SU-DHL-6 (cell line): ENCODE measurements around the gene ATP6V0D1.
A peak's percentile ranks its signal among the peaks of the same experiment; 100 is the strongest.

Experiments
- H2AFZ ChIP-seq: fragments of 200-600 bp; sonication (generic); 2 replicates; pipeline ENCODE4 v1.6.1; 2014; ENCODE audit warnings: low read depth, mild to moderate bottlenecking, moderate library complexity, mixed read lengths, antibody characterized with exemption, low read length; ENCODE audit not compliant: severe bottlenecking
- H3F3A ChIP-seq: fragments of 200-600 bp; shearing (Covaris generic); 2 replicates; pipeline ENCODE4 v1.6.0; 2016; ENCODE audit warnings: antibody characterized with exemption, mild to moderate bottlenecking; ENCODE audit not compliant: insufficient read depth
- H3K27ac ChIP-seq: fragments of 200-600 bp; sonication (generic); 2 replicates; pipeline ENCODE4 v1.5.1; 2016; ENCODE audit warnings: low read depth, mild to moderate bottlenecking, low read length, moderate library complexity, mixed read lengths
- H3K27me3 ChIP-seq: fragments of 200-600 bp; sonication (generic), shearing (Covaris generic); 2 replicates; pipeline ENCODE4 v1.6.0; 2014; ENCODE audit warnings: mild to moderate bottlenecking, low read length
- H3K36me3 ChIP-seq: fragments of 200-600 bp; sonication (generic); 2 replicates; pipeline ENCODE4 v1.6.1; 2014; ENCODE audit warnings: mild to moderate bottlenecking, low read length, mixed read lengths
- H3K4me2 ChIP-seq: fragments of 300-600, 200-600 bp; shearing (Covaris generic), sonication (generic); 2 replicates; pipeline ENCODE4 v1.6.0; 2014; ENCODE audit warnings: low read length, low read depth, mild to moderate bottlenecking; ENCODE audit not compliant: poor library complexity, severe bottlenecking
- H3K4me3 ChIP-seq: fragments of 200-600 bp; sonication (generic); 2 replicates; pipeline ENCODE4 v1.5.1; 2014; ENCODE audit warnings: antibody characterized with exemption, low read length, mild to moderate bottlenecking, mixed read lengths; ENCODE audit not compliant: insufficient read depth, poor library complexity, severe bottlenecking
- H3K79me2 ChIP-seq: fragments of 200-600 bp; sonication (generic); 2 replicates; pipeline ENCODE4 v1.6.1; 2014; ENCODE audit warnings: mild to moderate bottlenecking, low read length, moderate library complexity; ENCODE audit not compliant: insufficient read depth
- H3K9ac ChIP-seq: fragments of 200-600 bp; sonication (generic); 2 replicates; pipeline ENCODE4 v1.7.0; 2014; ENCODE audit warnings: mild to moderate bottlenecking, low read length
- H3K9me2 ChIP-seq: fragments of 200-600 bp; sonication (generic); replicated peaks from 2 replicates; pipeline ENCODE4 v1.6.1; 2014; ENCODE audit warnings: low read length; ENCODE audit not compliant: insufficient read depth
- H3K9me3 ChIP-seq: fragments of 200-600 bp; sonication (generic); 2 replicates; pipeline ENCODE4 v1.6.1; 2014; ENCODE audit warnings: low read length, mixed read lengths; ENCODE audit not compliant: insufficient read depth
- H4K20me1 ChIP-seq: fragments of 200-600 bp; sonication (generic); 2 replicates; pipeline ENCODE4 v1.6.1; 2014; ENCODE audit warnings: low read depth, mild to moderate bottlenecking, antibody characterized with exemption, low read length, moderate library complexity, mixed read lengths
- EZH2phosphoT487 ChIP-seq: fragments of 200-600 bp; sonication (generic), shearing (Covaris generic); conservative IDR thresholded peaks from 2 replicates; pipeline ENCODE4 v1.6.1; 2018; ENCODE audit warnings: mild to moderate bottlenecking, antibody characterized with exemption, low read length, moderate library complexity, mixed read lengths
- TF ChIP-seq, protein P1 (sequence below): fragments of 200-600 bp; sonication (generic); IDR thresholded peaks from one replicate; pipeline ENCODE4 v1.5.1; 2017; ENCODE audit warnings: antibody characterized with exemption, mild to moderate bottlenecking, low read length, moderate library complexity; ENCODE audit not compliant: insufficient read depth, poor library complexity, severe bottlenecking

ATP6V0D1 gene

DNA sequence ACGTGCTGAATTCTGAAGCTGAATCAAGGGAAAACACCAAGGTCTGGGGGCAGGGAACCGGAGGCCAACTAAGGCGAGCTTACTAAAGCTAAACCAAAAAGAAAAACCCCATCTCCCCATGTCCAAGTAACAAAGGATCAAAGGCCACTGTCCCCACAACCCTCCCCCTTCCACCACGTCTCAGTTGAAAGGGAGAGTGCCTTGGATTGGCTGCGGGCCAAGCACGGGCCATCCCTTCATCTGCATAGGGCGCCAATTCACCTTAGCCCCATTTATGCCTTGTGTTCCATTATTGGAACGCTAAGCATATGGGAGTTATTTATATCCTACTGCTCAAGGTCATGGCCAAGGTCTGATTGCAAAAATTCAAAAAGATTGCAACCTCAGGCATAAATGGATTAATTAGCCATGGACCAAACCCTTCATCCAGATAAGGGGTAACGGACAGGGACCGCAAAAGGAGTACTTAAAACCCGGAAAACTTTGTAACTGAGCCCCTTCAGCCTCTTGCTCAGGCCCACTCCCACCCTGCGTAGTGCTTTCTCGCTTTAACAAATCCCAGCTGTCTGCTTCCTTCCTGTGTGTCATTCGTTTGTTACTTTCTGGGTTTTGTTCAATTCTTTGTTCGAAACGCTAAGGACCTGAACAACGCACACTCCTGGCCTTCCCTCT, 740 bp upstream of the ATP6V0D1 start:
- peak overlapping the region; percentile 84 for H3K9ac ChIP-seq
- TF ChIP-seq, protein P1, sequence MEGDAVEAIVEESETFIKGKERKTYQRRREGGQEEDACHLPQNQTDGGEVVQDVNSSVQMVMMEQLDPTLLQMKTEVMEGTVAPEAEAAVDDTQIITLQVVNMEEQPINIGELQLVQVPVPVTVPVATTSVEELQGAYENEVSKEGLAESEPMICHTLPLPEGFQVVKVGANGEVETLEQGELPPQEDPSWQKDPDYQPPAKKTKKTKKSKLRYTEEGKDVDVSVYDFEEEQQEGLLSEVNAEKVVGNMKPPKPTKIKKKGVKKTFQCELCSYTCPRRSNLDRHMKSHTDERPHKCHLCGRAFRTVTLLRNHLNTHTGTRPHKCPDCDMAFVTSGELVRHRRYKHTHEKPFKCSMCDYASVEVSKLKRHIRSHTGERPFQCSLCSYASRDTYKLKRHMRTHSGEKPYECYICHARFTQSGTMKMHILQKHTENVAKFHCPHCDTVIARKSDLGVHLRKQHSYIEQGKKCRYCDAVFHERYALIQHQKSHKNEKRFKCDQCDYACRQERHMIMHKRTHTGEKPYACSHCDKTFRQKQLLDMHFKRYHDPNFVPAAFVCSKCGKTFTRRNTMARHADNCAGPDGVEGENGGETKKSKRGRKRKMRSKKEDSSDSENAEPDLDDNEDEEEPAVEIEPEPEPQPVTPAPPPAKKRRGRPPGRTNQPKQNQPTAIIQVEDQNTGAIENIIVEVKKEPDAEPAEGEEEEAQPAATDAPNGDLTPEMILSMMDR, result no peak
- no peak for TF ChIP-seq EZH2phosphoT487
- peak overlapping the region; percentile 69 for H3K4me3 ChIP-seq
- H3K36me3 ChIP-seq, result no peaks in the 10 kb centered on the region
- no peaks in the 10 kb centered on the region for H3K9me2 ChIP-seq
- peak overlapping the region; percentile 8 for H2AFZ ChIP-seq
- 0 out of 2 replicates have a peak, but pooled peaks cover 6% of the 10 kb centered on the region for H3F3A ChIP-seq
- no peaks in the 10 kb centered on the region for H4K20me1 ChIP-seq
- H3K27me3 ChIP-seq, result no peaks in the 10 kb centered on the region
- peak overlapping the region; percentile 69 for H3K4me2 ChIP-seq
- H3K9me3 ChIP-seq, result no peaks in the 10 kb centered on the region
- peak overlapping the region; percentile 81 for H3K27ac ChIP-seq
- peaks cover 62% of the 10 kb centered on the region for H3K79me2 ChIP-seq

DNA sequence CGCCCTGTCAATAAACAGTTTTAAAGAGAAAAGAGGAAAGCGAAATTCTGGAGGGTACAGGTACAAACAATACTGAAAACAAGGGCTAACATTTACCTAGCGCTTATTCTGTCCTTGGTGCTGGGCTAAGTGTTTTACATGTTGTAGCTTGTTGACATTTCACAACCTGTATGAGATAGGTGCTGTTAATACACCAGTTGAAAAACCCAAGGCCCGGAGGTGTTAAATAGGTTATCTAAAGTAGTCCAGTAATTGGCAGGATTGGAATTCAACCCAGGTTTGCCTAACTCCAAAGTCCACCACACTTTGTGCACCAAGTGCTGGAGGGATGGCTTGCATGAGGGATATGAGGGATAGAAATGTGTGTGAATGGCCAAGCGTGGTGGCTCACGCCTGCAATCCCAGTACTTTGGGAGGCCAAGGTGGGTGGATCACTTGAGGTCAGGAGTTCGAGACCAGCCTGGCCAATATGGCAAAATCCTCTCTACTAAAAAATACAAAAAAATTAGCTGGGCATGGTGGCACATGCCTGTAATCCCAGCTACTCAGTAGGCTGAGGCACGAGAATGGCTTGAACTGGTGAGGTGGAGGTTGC, 2.9 kb downstream of the ATP6V0D1 start:
- H3K9me2 ChIP-seq, result no peaks in the 10 kb centered on the region
- H2AFZ ChIP-seq, result no peak overlapping the region
- H3F3A ChIP-seq, result 0 out of 2 replicates have a peak, but pooled peaks cover 6% of the 10 kb centered on the region
- H3K79me2 ChIP-seq, result peaks cover 88% of the 10 kb centered on the region
- no peak overlapping the region for H3K4me2 ChIP-seq
- no peak for TF ChIP-seq EZH2phosphoT487
- TF ChIP-seq, protein P1, result no peak
- no peaks in the 10 kb centered on the region for H3K36me3 ChIP-seq
- H4K20me1 ChIP-seq, result no peaks in the 10 kb centered on the region
- no peak overlapping the region for H3K9ac ChIP-seq
- no peak overlapping the region for H3K27ac ChIP-seq
- H3K27me3 ChIP-seq, result no peaks in the 10 kb centered on the region
- H3K4me3 ChIP-seq, result no peak overlapping the region
- H3K9me3 ChIP-seq, result no peaks in the 10 kb centered on the region

DNA sequence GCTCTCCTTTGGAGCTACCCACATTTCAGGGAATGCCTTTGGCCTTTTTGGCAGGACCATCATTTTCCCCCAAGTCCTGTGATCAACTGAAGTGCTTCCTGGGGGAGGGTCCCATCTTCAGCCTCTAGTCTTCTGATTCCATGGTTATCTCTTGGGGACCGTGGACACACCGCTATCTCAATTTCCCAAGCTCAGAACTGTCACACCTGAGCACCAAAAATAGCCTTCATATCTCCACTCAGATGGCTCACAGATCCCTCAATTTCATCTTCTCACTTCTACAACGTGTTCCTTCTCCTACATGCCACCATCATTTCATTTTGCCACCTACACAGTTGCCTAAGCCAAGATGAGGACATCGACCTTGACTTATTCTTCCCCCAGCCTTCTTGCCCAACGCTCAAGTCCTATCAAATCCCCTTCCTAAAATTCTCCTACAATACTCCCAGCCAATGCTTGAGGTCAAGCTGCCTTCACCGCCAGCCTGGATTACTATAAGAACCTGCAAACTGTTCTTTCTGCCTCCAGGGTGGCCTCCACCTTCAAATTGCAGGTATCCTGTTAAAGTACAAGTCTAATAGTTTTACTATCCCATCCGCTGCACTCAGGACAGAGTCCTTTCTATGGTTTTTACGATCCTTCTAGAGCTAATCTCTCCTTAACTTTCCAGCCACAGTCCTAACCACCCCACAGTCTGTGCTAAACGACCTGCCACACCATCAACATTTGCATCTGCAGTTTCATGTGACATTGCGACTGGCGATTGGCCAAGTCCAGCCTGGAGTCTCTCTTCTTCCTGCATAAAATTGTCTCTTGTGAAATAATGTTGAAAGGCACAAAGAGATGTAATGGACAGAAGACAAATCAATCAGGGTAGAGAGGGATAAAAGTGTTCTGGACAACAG, 6.2 kb downstream of the ATP6V0D1 start:
- Histone ChIP-seq H3K4me3 (no peak overlapping the region), H3K9ac (no peak overlapping the region), H3K27ac (no peak overlapping the region), H3F3A (no peaks in the 10 kb centered on the region), H3K36me3 (no peaks in the 10 kb centered on the region), H3K9me2 (no peaks in the 10 kb centered on the region), H3K27me3 (no peaks in the 10 kb centered on the region), H2AFZ (no peak overlapping the region), H3K4me2 (no peak overlapping the region), H3K9me3 (no peaks in the 10 kb centered on the region), H4K20me1 (0 out of 2 replicates have a peak, but pooled peaks cover 3% of the 10 kb centered on the region), H3K79me2 (peaks cover 92% of the 10 kb centered on the region)
- TF ChIP-seq EZH2phosphoT487, result no peak
- TF ChIP-seq, protein P1, result no peak
